K562 (cell line): ENCODE measurements around the gene KIF26B. TPM values are rescaled to one million over a fixed set of nuclear protein-coding genes. Genes with fewer than 3 reads are reported as not detected.

Experiments
- ATAC-seq: fragments of 200-7000 bp; cut with Tn5 transposase; 3 replicates; pipeline ENCODE4 v1.9.1; 2020; ENCODE audit warnings: moderate library complexity
- BruUV-seq: library from RNA; stranded (reverse); fragments of 400-500 nt; replicated peaks from 2 replicates; lab custom pipeline; 2021; lab: Mats Ljungman, UMichigan
- CTCF ChIA-PET: fragments of 300-600 bp; formaldehyde crosslinking; extraction: SDS; loops from one replicate; lab custom pipeline; 2021; ENCODE audit warnings: low intra/inter-chr PET ratio; lab: Yijun Ruan, JAX
- POLR2A ChIA-PET: fragments of 300-600, 350-650 bp; sonication (Branson Sonifier 250); formaldehyde crosslinking; extraction: SDS; loops from one replicate; lab custom pipeline; 2021; ENCODE audit warnings: antibody characterized with exemption, inconsistent platforms; lab: Yijun Ruan, JAX
- DNase-seq, 4 experiments: peaks; one replicate each; pipeline versions ENCODE4 v3.0.0 to v3.0.0-alpha.2; 2011 to 2018; ENCODE audit warnings: low spot score in 3 of 4, mixed read lengths in 3 of 4; ENCODE audit errors: extremely low read depth in 1 of 4
- FAIRE-seq: peaks from 2 replicates; lab custom pipeline; 2011; peaks lifted over from hg19 to GRCh38; lab: Jason Lieb, UNC
- H2AFZ ChIP-seq: 2 replicates; pipeline ENCODE4 v1.6.0; 2011; ENCODE audit warnings: low read depth, low read length, control low read depth, inconsistent platforms
- H3K27ac ChIP-seq: fragments of 200-600 bp; 3 replicates; pipeline ENCODE4 v1.8.0; 2011; ENCODE audit warnings: low read depth, mild to moderate bottlenecking, control low read depth, inconsistent platforms, low read length, moderate library complexity, mixed read lengths; ENCODE audit errors: extremely low read depth
- H3K27me3 ChIP-seq, 2 experiments: fragments of 300-600 bp in 1 of 2; 2 replicates in 1 of 2; 3 replicates in 1 of 2; pipeline versions ENCODE4 v1.6.0 to v1.8.0; 2011; ENCODE audit warnings: inconsistent platforms in 2 of 2, low read length in 2 of 2, mild to moderate bottlenecking in 1 of 2, mixed read lengths in 1 of 2, moderate library complexity in 1 of 2; ENCODE audit not compliant: control insufficient read depth in 2 of 2, insufficient read depth in 2 of 2
- H3K36me3 ChIP-seq: fragments of 300-600 bp; 3 replicates; pipeline ENCODE4 v1.8.0; 2011; ENCODE audit warnings: mild to moderate bottlenecking, low read length, inconsistent platforms; ENCODE audit not compliant: control insufficient read depth, insufficient read depth
- H3K4me1 ChIP-seq, 2 experiments: fragments of 200-600 bp in 1 of 2; replicated peaks in 1 of 2; 2 replicates in 1 of 2; 3 replicates in 1 of 2; pipeline versions ENCODE4 v1.5.1 to v1.8.0; 2011; ENCODE audit warnings: inconsistent platforms in 2 of 2, low read length in 2 of 2, mild to moderate bottlenecking in 1 of 2, mixed read lengths in 1 of 2, moderate library complexity in 1 of 2; ENCODE audit not compliant: control insufficient read depth in 2 of 2, insufficient read depth in 2 of 2
- H3K4me2 ChIP-seq: 2 replicates; pipeline ENCODE4 v1.6.1; 2011; ENCODE audit warnings: low read length, control low read depth, inconsistent platforms, mixed read lengths; ENCODE audit not compliant: insufficient read depth
- H3K4me3 ChIP-seq: fragments of 200-600 bp; sonication (generic), shearing (Covaris generic); 2 replicates; pipeline ENCODE4 v1.5.1; 2016; ENCODE audit warnings: control low read depth, inconsistent platforms
- H3K79me2 ChIP-seq: fragments of 200-600 bp; 3 replicates; pipeline ENCODE4 v1.8.0; 2011; ENCODE audit warnings: low read length, inconsistent platforms; ENCODE audit not compliant: control insufficient read depth, insufficient read depth
- H3K9ac ChIP-seq, 2 experiments: 2 replicates each; pipeline versions ENCODE4 v1.6.0 to v1.6.1; 2011; ENCODE audit warnings: low read depth in 2 of 2, low read length in 2 of 2, control low read depth in 1 of 2, inconsistent platforms in 1 of 2, mild to moderate bottlenecking in 1 of 2, mixed read lengths in 1 of 2; ENCODE audit not compliant: insufficient read depth in 1 of 2
- H3K9me1 ChIP-seq: one replicate; pipeline ENCODE4 v1.6.0; 2011; ENCODE audit warnings: inconsistent platforms, mild to moderate bottlenecking, low read length, moderate library complexity; ENCODE audit not compliant: control insufficient read depth, insufficient read depth
- H3K9me3 ChIP-seq: replicated peaks from 2 replicates; pipeline ENCODE4 v1.5.1; 2011; ENCODE audit warnings: low read depth, low read length, inconsistent platforms; ENCODE audit not compliant: control insufficient read depth, insufficient read depth
- H4K20me1 ChIP-seq: replicated peaks from 2 replicates; pipeline ENCODE4 v1.6.1; 2011; ENCODE audit warnings: low read length, inconsistent platforms, mixed read lengths; ENCODE audit not compliant: control insufficient read depth, insufficient read depth
- FOXM1 ChIP-seq, 2 experiments: fragments of 450-650 bp in 1 of 2; sonication (generic) in 1 of 2; formaldehyde crosslinking in 1 of 2; IDR thresholded peaks; 2 replicates each; pipeline versions ENCODE4 v1.6.1 to v1.9.0; 2017 to 2022; ENCODE audit warnings: low read depth in 2 of 2, mild to moderate bottlenecking in 2 of 2, missing genetic modification reagents in 1 of 2, moderate library complexity in 1 of 2
- MTA1 ChIP-seq: fragments of 450-650 bp; IDR thresholded peaks from 2 replicates; pipeline ENCODE4 v1.6.1; 2017; ENCODE audit warnings: borderline replicate concordance
- MXD1 ChIP-seq: fragments of 250-450 bp; sonication (Bioruptor Pico); IDR thresholded peaks from 2 replicates; pipeline ENCODE4 v1.8.0; 2021; ENCODE audit warnings: borderline replicate concordance, mild to moderate bottlenecking, moderate library complexity; ENCODE audit not compliant: poor library complexity, severe bottlenecking
- RBFOX2 ChIP-seq: fragments of 200-400 bp; formaldehyde crosslinking; IDR thresholded peaks from 2 replicates; pipeline ENCODE4 v1.6.1; 2017; ENCODE audit warnings: low read depth, mild to moderate bottlenecking, low read length, moderate library complexity
- TAF7 ChIP-seq: fragments of 450-650 bp; IDR thresholded peaks from 2 replicates; pipeline ENCODE4 v1.6.1; 2016; ENCODE audit warnings: missing genetic modification characterization, missing compliant biosample characterization
- USF2 ChIP-seq: sonication (generic); formaldehyde crosslinking; IDR thresholded peaks from 2 replicates; pipeline ENCODE4 v1.5.0; 2020; ENCODE audit warnings: missing genetic modification reagents
- ZBTB7A ChIP-seq: IDR thresholded peaks from 2 replicates; pipeline ENCODE4 v1.6.1; 2011; ENCODE audit warnings: low read depth, mild to moderate bottlenecking, low read length, moderate library complexity, borderline replicate concordance; ENCODE audit not compliant: control insufficient read depth
- ZHX1 ChIP-seq: fragments of 150-350 bp; conservative IDR thresholded peaks from 2 replicates; pipeline ENCODE4 v1.6.1; 2014; ENCODE audit warnings: low read length
- ZNF695 ChIP-seq: fragments of 450-650 bp; formaldehyde crosslinking; IDR thresholded peaks from 2 replicates; pipeline ENCODE4 v1.4.0; 2020; ENCODE audit warnings: mild to moderate bottlenecking, moderate library complexity
- ZNF766 ChIP-seq: fragments of 200-800 bp; sonication (Bioruptor generic); conservative IDR thresholded peaks from 2 replicates; pipeline ENCODE4 v1.6.1; 2016; ENCODE audit warnings: missing genetic modification characterization, missing compliant biosample characterization
- WGBS: fragments of 100-300 bp; shearing (Covaris generic); methylation state at CpG from one replicate; pipeline ENCODE4 v1.1.6; 2016; ENCODE audit warnings: low coverage, mixed read lengths; ENCODE audit not compliant: insufficient coverage; ENCODE audit errors: missing lambda C conversion rate; 5-methylcytosine and 5-hydroxymethylcytosine counted together
- in situ Hi-C: fragments of 300-500 bp; cut with MboI; formaldehyde crosslinking; loops from 4 replicates; pipeline ENCODE4 v1.15.0; 2018; ENCODE audit warnings: inconsistent platforms, mixed read lengths
- intact Hi-C: fragments of 100-400 bp; cut with micrococcal nuclease; formaldehyde crosslinking; loops from 2 replicates; pipeline ENCODE4 v1.14.2; 2022
- polyA plus RNA-seq, 8 experiments: library from polyadenylated mRNA; depleted of rRNA in 4 of 8; stranded (reverse) in 5 of 8; unstranded in 3 of 8; fragments of >200 nt; fragmentation: Nextera tagmentation in 2 of 8; fragmentation: Illumina TruSeq in 1 of 8; extraction: Ambion mirVana in 2 of 8; extraction: Trizol in 1 of 8; gene quantifications; 2 replicates each; pipeline versions ENCODE4 v1.2.1 to v1.2.3, GENCODE V29; 2011 to 2014; ENCODE audit warnings: inconsistent platforms in 1 of 8, missing spikeins in 1 of 8
- total RNA-seq, 7 experiments: library from RNA; depleted of rRNA in 6 of 7; stranded (reverse); fragments of >200 nt in 6 of 7; fragmentation: Illumina TruSeq in 2 of 7; extraction: Trizol in 2 of 7; gene quantifications; 2 replicates each; pipeline versions ENCODE4 v1.2.1 to v1.2.3, GENCODE V29; 2011 to 2021; ENCODE audit warnings: low replicate concordance in 1 of 7

Gene KIF26B
- total and polyA plus RNA-seq, 9 of the 15 experiments (the other 6 are each of a cell fraction or from before 2014, with no cell fraction given), result 0.02 to 0.08 (median 0.03) TPM; not detected in 6

- H3K4me2 ChIP-seq, result peak overlapping the region; percentile 83
- H3K79me2 ChIP-seq, result no peaks in the 10 kb centered on the region
- in situ Hi-C loops, result loop anchor here (10.0 kb wide), 2 partner anchors 1121 to 1331 kb away; no protein-coding TSS in a partner anchor
- WGBS, result 3% methylated on average over 54 of the region's 76 CpGs
- DNase-seq, result peak; percentile 15 to 41 (median 35)
- H3K9ac ChIP-seq, result peak overlapping the region in 1 of 2 experiments; percentile 75; a peak in 2 of 4 replicates
- H3K4me1 ChIP-seq, result peaks cover 12 to 42% of the 10 kb centered on the region in 2 experiments
- intact Hi-C loops, result loop anchor here (1.0 to 10.0 kb wide), 11 partner anchors 74 to 1601 kb away; no protein-coding TSS in a partner anchor
- peak; percentile 2; the same call in 2 of the 3 replicates for ATAC-seq
- ChIA-PET CTCF (interaction anchor here (0.6 to 1.6 kb wide), 4 partner anchors 662 to 1340 kb away, joined by 3 to 5 read pairs (median 4); no protein-coding TSS in a partner anchor), POLR2A (interaction anchor here (0.6 to 1.6 kb wide), 6 partner anchors 14 to 834 kb away, joined by 3 to 4 read pairs (median 3); no protein-coding TSS in a partner anchor)
- BruUV-seq, result no TSS peak
- FAIRE-seq, result no peak
- no peaks in the 10 kb centered on the region for H3K9me1 ChIP-seq
- H3K4me3 ChIP-seq, result peak overlapping the region; percentile 30
- H3K27ac ChIP-seq, result no peak overlapping the region
- H3K36me3 ChIP-seq, result no peaks in the 10 kb centered on the region
- H2AFZ ChIP-seq, result peak overlapping the region; percentile 63
- peaks cover 35 to 57% of the 10 kb centered on the region in 2 experiments for H3K27me3 ChIP-seq
- no peaks in the 10 kb centered on the region for H3K9me3 ChIP-seq
- peaks cover 6% of the 10 kb centered on the region; the same call in 1 of the 2 replicates for H4K20me1 ChIP-seq
- TF ChIP-seq FOXM1 (IDR thresholded peaks at IDR 0.05; ENCODE audit: low read depth) (no peak), FOXM1 (CRISPR knock-in tag; IDR thresholded peaks at IDR 0.05; ENCODE audit: low read depth) (0 out of 2 replicates have a peak, but pooled peaks have one; percentile 39), MXD1 (CRISPR knock-in tag) (no peak), ZNF695 (CRISPR knock-in tag) (no peak), TAF7 (tag) (no peak), USF2 (CRISPR knock-in tag) (peak; percentile 72), ZBTB7A (peak; percentile 60; the same call in 1 of the 2 replicates), RBFOX2 (no peak), ZHX1 (no peak), ZNF766 (CRISPR knock-in tag) (no peak), MTA1 (no peak)
Measured at GRCh38 chr1:245153552-245154428, 995 bp upstream of the KIF26B start.
